Right atrium auricular region (tissue), 2 donors: Measurements from ENCODE around the gene TPST2. TPM values are rescaled to one million over a fixed set of nuclear protein-coding genes. Genes with fewer than 3 reads are reported as not detected.
A peak's percentile ranks its signal among the peaks of the same experiment; 100 is the strongest.

Experiments
- DNase-seq: peaks from one replicate; pipeline ENCODE4 v3.0.0-alpha.2; 2019; ENCODE audit warnings: low spot score
- H3K27ac ChIP-seq, 2 donors: fragments of 200-600 bp; sonication (generic); 1 replicate in 1 of 2; 2 replicates in 1 of 2; pipeline ENCODE4 v1.5.1; 2016 to 2019
- H3K27me3 ChIP-seq, 2 donors: fragments of 200-600 bp; sonication (generic); one replicate each; pipeline versions ENCODE4 v1.5.1 to v1.6.0; 2017 to 2019
- H3K36me3 ChIP-seq: fragments of 200-600 bp; sonication (generic); one replicate; pipeline ENCODE4 v1.5.1; 2016
- H3K4me1 ChIP-seq, 2 donors: fragments of 200-600 bp; sonication (generic); one replicate each; pipeline versions ENCODE4 v1.5.1 to v1.6.0; 2017 to 2019
- H3K4me3 ChIP-seq, 2 donors: fragments of 200-600 bp; sonication (generic); 1 replicate in 1 of 2; 2 replicates in 1 of 2; pipeline ENCODE4 v1.5.1; 2017 to 2019; ENCODE audit warnings: mild to moderate bottlenecking in 1 of 2, moderate library complexity in 1 of 2
- H3K9me3 ChIP-seq, 2 donors: fragments of 200-600 bp; sonication (generic); one replicate each; pipeline ENCODE4 v1.5.1; 2019
- total RNA-seq, 2 donors: library from RNA; depleted of rRNA; stranded (reverse); fragments of >200 nt; gene quantifications; one replicate each; pipeline ENCODE4 v1.1.0, GENCODE V29; 2016
- TF ChIP-seq, protein P1 (sequence below), 2 donors: fragments of 200-600 bp; sonication (generic); IDR thresholded peaks; one replicate each; pipeline ENCODE4 v1.5.1; 2019; ENCODE audit warnings: antibody characterized with exemption in 2 of 2

TPST2 gene
- total RNA-seq, 2 donors from 2014 or later = 63.4 to 104 TPM

- Histone ChIP-seq H3K4me3 (no peak overlapping the region), H3K27ac (peak overlapping the region; percentile 73 to 89), H3K27me3 (no peaks in the 10 kb centered on the region), H3K9me3 (no peaks in the 10 kb centered on the region), H3K4me1 (peaks cover 0 to 16% of the 10 kb centered on the region in 2 donors), H3K36me3 (peaks cover 32% of the 10 kb centered on the region)
- DNase-seq = no peak
- TF ChIP-seq, protein P1, sequence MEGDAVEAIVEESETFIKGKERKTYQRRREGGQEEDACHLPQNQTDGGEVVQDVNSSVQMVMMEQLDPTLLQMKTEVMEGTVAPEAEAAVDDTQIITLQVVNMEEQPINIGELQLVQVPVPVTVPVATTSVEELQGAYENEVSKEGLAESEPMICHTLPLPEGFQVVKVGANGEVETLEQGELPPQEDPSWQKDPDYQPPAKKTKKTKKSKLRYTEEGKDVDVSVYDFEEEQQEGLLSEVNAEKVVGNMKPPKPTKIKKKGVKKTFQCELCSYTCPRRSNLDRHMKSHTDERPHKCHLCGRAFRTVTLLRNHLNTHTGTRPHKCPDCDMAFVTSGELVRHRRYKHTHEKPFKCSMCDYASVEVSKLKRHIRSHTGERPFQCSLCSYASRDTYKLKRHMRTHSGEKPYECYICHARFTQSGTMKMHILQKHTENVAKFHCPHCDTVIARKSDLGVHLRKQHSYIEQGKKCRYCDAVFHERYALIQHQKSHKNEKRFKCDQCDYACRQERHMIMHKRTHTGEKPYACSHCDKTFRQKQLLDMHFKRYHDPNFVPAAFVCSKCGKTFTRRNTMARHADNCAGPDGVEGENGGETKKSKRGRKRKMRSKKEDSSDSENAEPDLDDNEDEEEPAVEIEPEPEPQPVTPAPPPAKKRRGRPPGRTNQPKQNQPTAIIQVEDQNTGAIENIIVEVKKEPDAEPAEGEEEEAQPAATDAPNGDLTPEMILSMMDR (IDR thresholded peaks at IDR 0.05) = no peak
Measured at GRCh38 chr22:26527167-26527566, 62.8 kb downstream of the TPST2 start.

DNA sequence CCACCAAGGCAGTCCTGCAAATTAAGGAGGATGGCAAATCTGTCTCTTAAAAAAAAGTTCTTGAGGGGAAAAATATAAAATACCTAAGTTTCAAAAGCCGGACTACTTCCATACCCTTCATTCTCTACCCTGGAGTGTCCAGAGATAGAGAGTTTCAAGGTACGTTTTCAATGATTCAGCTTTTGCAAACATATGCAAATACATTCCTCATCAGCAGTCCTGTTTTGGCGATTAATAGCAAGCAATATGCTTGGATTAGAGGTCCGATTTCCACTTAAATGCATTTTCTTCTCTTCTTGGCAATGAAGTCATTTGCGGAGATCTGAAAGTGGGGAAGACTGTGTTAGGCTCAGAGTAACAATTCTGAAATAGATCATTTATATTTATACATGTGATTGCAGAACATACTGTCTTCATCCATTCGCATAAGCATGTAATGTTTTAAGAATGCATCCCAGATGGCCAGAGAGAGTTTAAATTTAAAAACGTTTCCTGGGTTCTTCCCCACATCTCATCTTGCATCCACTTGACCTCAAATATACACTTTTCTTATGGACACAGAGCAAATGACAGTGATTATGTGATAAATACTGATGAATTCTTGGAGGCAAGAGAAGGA lies 63.9 kb downstream of the TPST2 start:
- Histone ChIP-seq H3K36me3 (peaks cover 21% of the 10 kb centered on the region), H3K27me3 (no peaks in the 10 kb centered on the region), H3K4me3 (no peak overlapping the region), H3K9me3 (no peaks in the 10 kb centered on the region), H3K27ac (peak overlapping the region; percentile 24 to 89), H3K4me1 (peaks cover 0 to 16% of the 10 kb centered on the region in 2 donors)
- DNase-seq = no peak
- TF ChIP-seq, protein P1 (IDR thresholded peaks at IDR 0.05) = no peak

GRCh38 chr22:26524870-26525269 lies 65.1 kb downstream of the TPST2 start:
- H3K4me3 ChIP-seq = no peak overlapping the region

GRCh38 chr22:26522592-26522991 lies 67.3 kb downstream of the TPST2 start:
- H3K4me3 ChIP-seq = no peak overlapping the region
- no peak overlapping the region for H3K27ac ChIP-seq
- peaks cover 11% of the 10 kb centered on the region for H3K36me3 ChIP-seq
- H3K27me3 ChIP-seq = no peaks in the 10 kb centered on the region
- H3K4me1 ChIP-seq = peaks cover 0 to 11% of the 10 kb centered on the region in 2 donors
- DNase-seq = no peak
- TF ChIP-seq, protein P1 (IDR thresholded peaks at IDR 0.05) = no peak
- no peaks in the 10 kb centered on the region for H3K9me3 ChIP-seq

More at GRCh38 chr22:26524870-26525269, 65.1 kb downstream of the TPST2 start:
- H3K36me3 ChIP-seq = peaks cover 11% of the 10 kb centered on the region
- DNase-seq = no peak
- H3K27ac ChIP-seq = peak overlapping the region; percentile 38 to 89
- no peaks in the 10 kb centered on the region for H3K27me3 ChIP-seq
- no peaks in the 10 kb centered on the region for H3K9me3 ChIP-seq
- TF ChIP-seq, protein P1 (IDR thresholded peaks at IDR 0.05) = no peak
- H3K4me1 ChIP-seq = peaks cover 0 to 16% of the 10 kb centered on the region in 2 donors

DNA sequence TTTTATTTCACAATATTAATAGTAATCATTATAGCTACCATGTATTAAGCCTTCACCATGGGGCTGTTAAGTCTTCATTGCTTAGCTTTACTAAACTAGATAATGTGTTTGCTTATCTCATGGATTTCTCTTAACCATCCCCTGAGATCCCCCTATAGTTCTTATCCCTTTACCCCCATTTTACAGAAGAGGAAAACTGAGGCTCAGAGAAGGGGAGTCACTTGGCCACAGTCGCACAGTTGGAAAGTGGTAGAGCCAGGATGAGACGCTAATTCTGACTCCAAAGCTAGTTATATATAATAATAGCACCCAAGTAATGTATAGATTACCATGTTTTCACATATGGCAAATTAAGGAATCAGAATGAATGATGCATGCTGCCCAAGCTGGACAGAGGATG lies 67.9 kb downstream of the TPST2 start:
- peaks cover 0 to 6% of the 10 kb centered on the region in 2 donors for H3K4me1 ChIP-seq
- no peaks in the 10 kb centered on the region for H3K27me3 ChIP-seq
- H3K4me3 ChIP-seq = no peak overlapping the region
- no peaks in the 10 kb centered on the region for H3K9me3 ChIP-seq
- DNase-seq = no peak
- no peak overlapping the region for H3K27ac ChIP-seq
- TF ChIP-seq, protein P1 (IDR thresholded peaks at IDR 0.05) = no peak
- H3K36me3 ChIP-seq = peaks cover 11% of the 10 kb centered on the region

DNA sequence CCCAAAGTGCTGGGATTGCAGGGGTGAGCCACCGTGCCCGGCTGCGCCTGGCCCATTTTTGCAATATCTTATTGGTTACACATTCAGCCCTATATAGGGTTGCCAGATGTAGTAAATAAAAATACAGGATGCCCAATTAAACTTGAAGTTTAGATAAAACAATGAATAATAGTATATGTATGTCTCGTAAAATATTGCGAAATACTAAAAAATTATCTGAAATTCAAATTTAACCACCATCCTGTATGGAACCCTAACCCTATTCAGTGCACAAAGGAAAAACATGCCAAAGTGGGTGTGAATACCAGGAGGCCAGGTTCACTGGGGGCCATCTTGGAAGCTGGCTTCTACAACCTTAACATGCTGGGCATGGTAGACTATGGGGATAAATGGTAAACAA lies 72.5 kb downstream of the TPST2 start:
- Histone ChIP-seq H3K27me3 (no peaks in the 10 kb centered on the region), H3K36me3 (no peaks in the 10 kb centered on the region), H3K27ac (no peak overlapping the region), H3K4me3 (no peak overlapping the region), H3K4me1 (peaks cover 0 to 14% of the 10 kb centered on the region in 2 donors), H3K9me3 (no peaks in the 10 kb centered on the region)
- no peak for DNase-seq
- TF ChIP-seq, protein P1 (IDR thresholded peaks at IDR 0.05) = no peak
